Esophagus squamous epithelium (tissue), 5 donors: ENCODE data around the gene IL23A. TPM values are rescaled to one million over a fixed set of nuclear protein-coding genes. Genes with fewer than 3 reads are reported as not detected.

Experiments used
- DNase-seq: peaks from one replicate; lab custom pipeline; 2025; lab: John Stamatoyannopoulos, UW
- H3K27ac ChIP-seq, 4 donors: fragments of 200-600 bp; sonication (generic); one replicate each; pipeline ENCODE4 v1.5.1; 2016 to 2019; ENCODE audit warnings: mild to moderate bottlenecking in 1 of 4
- H3K27me3 ChIP-seq, 4 donors: fragments of 200-600 bp; sonication (generic); 1 replicate in 3 of 4; 2 replicates in 1 of 4; pipeline versions ENCODE4 v1.5.1 to v1.6.0; 2017 to 2021; ENCODE audit warnings: antibody characterized with exemption in 1 of 4
- H3K36me3 ChIP-seq, 3 donors: fragments of 200-600 bp; sonication (generic); one replicate each; pipeline ENCODE4 v1.5.1; 2016 to 2019
- H3K4me1 ChIP-seq, 3 donors: fragments of 200-600 bp; sonication (generic); one replicate each; pipeline ENCODE4 v1.5.1; 2017 to 2019
- H3K4me3 ChIP-seq, 4 donors: fragments of 200-600 bp; sonication (generic); 1 replicate in 3 of 4; 2 replicates in 1 of 4; pipeline ENCODE4 v1.5.1; 2016 to 2019; ENCODE audit warnings: mild to moderate bottlenecking in 2 of 4, moderate library complexity in 1 of 4
- H3K9me3 ChIP-seq, 3 donors: fragments of 200-600 bp; sonication (generic); one replicate each; pipeline ENCODE4 v1.5.1; 2016 to 2019
- CTCF ChIP-seq, 6 experiments: fragments of 450-650 bp in 4 of 6; fragments of 200-600 bp in 2 of 6; sonication (generic) in 2 of 6; IDR thresholded peaks; one replicate each; pipeline ENCODE4 v1.5.1; 2016 to 2019; ENCODE audit warnings: antibody characterized with exemption in 6 of 6, mild to moderate bottlenecking in 4 of 6, moderate library complexity in 4 of 6
- POLR2A ChIP-seq, 4 donors: fragments of 450-650 bp; IDR thresholded peaks; one replicate each; pipeline ENCODE4 v1.6.1; 2017; ENCODE audit warnings: antibody characterized with exemption in 4 of 4, mild to moderate bottlenecking in 4 of 4, moderate library complexity in 3 of 4
- WGBS, 2 donors: methylation state at CpG; one replicate each; pipeline ENCODE4 v1.1.5; 2018; 5-methylcytosine and 5-hydroxymethylcytosine counted together
- intact Hi-C: fragments of 100-400 bp; cut with DNase I; formaldehyde crosslinking; loops from one replicate; pipeline ENCODE4 v1.15.0; 2022
- small RNA-seq, 4 donors: library from RNA; depleted of rRNA; stranded (forward); fragments of <200 nt; gene quantifications; one replicate each; pipeline ENCODE3, GENCODE V24; 2016
- total RNA-seq, 4 donors: library from RNA; depleted of rRNA; stranded (reverse); fragments of >200 nt; gene quantifications; one replicate each; pipeline ENCODE4 v1.1.0, GENCODE V29; 2016
- donor health status: DM: yes; HTN: yes; CAD: no.

The IL23A gene
- total RNA-seq, 4 donors from 2014 or later, result 2.6 to 28.6 (median 2.8) TPM; not detected in 1

- WGBS, 2 donors, result 14 to 30% methylated on average over 1 of the region's 1 CpG
- Histone ChIP-seq H3K27me3 (no peaks in the 10 kb centered on the region), H3K36me3 (no peaks in the 10 kb centered on the region), H3K27ac (no peak overlapping the region), H3K4me1 (no peaks in the 10 kb centered on the region), H3K9me3 (no peaks in the 10 kb centered on the region), H3K4me3 (no peak overlapping the region)
- DNase-seq, result no peak
- TF ChIP-seq POLR2A (IDR thresholded peaks at IDR 0.05) (no peak), CTCF (IDR thresholded peaks at IDR 0.05) (no peak)
- intact Hi-C loops, result no loop called here
These were observed 39.3 kb downstream of the IL23A start for GRCh38 chr12:56377989-56378316.

GRCh38 chr12:56382611-56383010 lies 43.9 kb downstream of the IL23A start:
- Histone ChIP-seq H3K27me3 (no peaks in the 10 kb centered on the region), H3K27ac (no peak overlapping the region), H3K4me3 (no peak overlapping the region), H3K4me1 (no peaks in the 10 kb centered on the region), H3K36me3 (no peaks in the 10 kb centered on the region), H3K9me3 (no peaks in the 10 kb centered on the region)
- DNase-seq, result no peak
- intact Hi-C loops, result no loop called here
- TF ChIP-seq CTCF (IDR thresholded peaks at IDR 0.05) (no peak), POLR2A (IDR thresholded peaks at IDR 0.05) (no peak)
- WGBS, 2 donors, result 92% methylated on average over 15 to 16 of the region's 16 CpGs

- WGBS, 2 donors, result 80 to 100% methylated on average over 1 of the region's 1 CpG
- DNase-seq, result no peak
- H3K36me3 ChIP-seq, result no peaks in the 10 kb centered on the region
- intact Hi-C loops, result no loop called here
- H3K4me3 ChIP-seq, result no peak overlapping the region
- no peaks in the 10 kb centered on the region for H3K9me3 ChIP-seq
- no peaks in the 10 kb centered on the region for H3K4me1 ChIP-seq
- no peak overlapping the region for H3K27ac ChIP-seq
- no peaks in the 10 kb centered on the region for H3K27me3 ChIP-seq
- TF ChIP-seq POLR2A (IDR thresholded peaks at IDR 0.05) (no peak), CTCF (IDR thresholded peaks at IDR 0.05) (no peak)
These were observed 47.2 kb downstream of the IL23A start for GRCh38 chr12:56385873-56386272.

- no peak for TF ChIP-seq CTCF (IDR thresholded peaks at IDR 0.05)
- no peak for TF ChIP-seq POLR2A (IDR thresholded peaks at IDR 0.05)
- no peak overlapping the region for H3K27ac ChIP-seq
- intact Hi-C loops, result no loop called here
- H3K27me3 ChIP-seq, result no peaks in the 10 kb centered on the region
- H3K4me3 ChIP-seq, result no peak overlapping the region
- no peaks in the 10 kb centered on the region for H3K9me3 ChIP-seq
- WGBS, 2 donors, result 44 to 53% methylated on average over 7 of the region's 7 CpGs
- H3K4me1 ChIP-seq, result no peaks in the 10 kb centered on the region
- DNase-seq, result no peak
- no peaks in the 10 kb centered on the region for H3K36me3 ChIP-seq
These were observed 48.6 kb downstream of the IL23A start for GRCh38 chr12:56387152-56387736.

- TF ChIP-seq CTCF (IDR thresholded peaks at IDR 0.05) (no peak), POLR2A (IDR thresholded peaks at IDR 0.05) (no peak)
- intact Hi-C loops, result no loop called here
These were observed 50.7 kb downstream of the IL23A start for GRCh38 chr12:56389412-56389811.

More at GRCh38 chr12:56389412-56389811, 50.7 kb downstream of the IL23A start:
- H3K36me3 ChIP-seq, result no peaks in the 10 kb centered on the region
- H3K27ac ChIP-seq, result no peak overlapping the region
- H3K9me3 ChIP-seq, result no peaks in the 10 kb centered on the region
- no peak for DNase-seq
- H3K4me3 ChIP-seq, result no peak overlapping the region
- H3K27me3 ChIP-seq, result no peaks in the 10 kb centered on the region
- 72 to 73% methylated on average over 5 of the region's 5 CpGs for WGBS, 2 donors
- no peaks in the 10 kb centered on the region for H3K4me1 ChIP-seq

Small RNA genes within 50 kb of the gene (small RNA-seq; reads per million reads assigned to genes)
- gene RNU7-40P, result 0 reads per million in 4 donors

Other genes starting within 250 kb of the IL23A start
- 100 to 1,000 TPM in 3 of 4 donors, 10 to 100 TPM in 1; 89.3 to 206 (median 176) TPM for gene PA2G4, start 234.3 kb upstream of the IL23A start, total RNA-seq
- 1,000 to 10,000 TPM in 3 of 4 donors, 100 to 1,000 TPM in 1; 966 to 4,641 (median 3,066) TPM for gene RPL41, start 222.3 kb upstream of the IL23A start, total RNA-seq
- gene ZC3H10, start 220.6 kb upstream of the IL23A start, total RNA-seq, result 1 to 10 TPM; 1.5 to 3.8 (median 2.3) TPM
- 10 to 100 TPM; 42.6 to 70.8 (median 62.5) TPM for gene ESYT1, start 210.6 kb upstream of the IL23A start, total RNA-seq
- 10 to 100 TPM; 26.3 to 51.0 (median 37.8) TPM for gene MYL6B, start 186.3 kb upstream of the IL23A start, total RNA-seq
- 1,000 to 10,000 TPM; 1,011 to 2,279 (median 1,490) TPM for gene MYL6, start 180.5 kb upstream of the IL23A start, total RNA-seq
- gene SMARCC2, start 149.4 kb upstream of the IL23A start, total RNA-seq, result 10 to 100 TPM; 31.7 to 64.9 (median 46.1) TPM
- gene RNF41, start 117.0 kb upstream of the IL23A start, total RNA-seq, result 10 to 100 TPM; 21.1 to 42.5 (median 28.6) TPM
- 10 to 100 TPM; 17.2 to 31.0 (median 21.6) TPM for gene NABP2, start 114.5 kb upstream of the IL23A start, total RNA-seq
- gene SLC39A5, start 108.8 kb upstream of the IL23A start, total RNA-seq, result 1 to 10 TPM in 1 of 4 donors, not detected in 3; 1.1 TPM
- gene ANKRD52, start 80.5 kb upstream of the IL23A start, total RNA-seq, result 10 to 100 TPM in 3 of 4 donors, 1 to 10 TPM in 1; 9.2 to 15.8 (median 13.9) TPM
- gene COQ10A, start 71.9 kb upstream of the IL23A start, total RNA-seq, result 1 to 10 TPM; 1.6 to 9.5 (median 4.1) TPM
- 100 to 1,000 TPM; 126 to 175 (median 133) TPM for gene CS, start 38.6 kb upstream of the IL23A start, total RNA-seq
- 10 to 100 TPM; 37.2 to 66.6 (median 55.3) TPM for gene CNPY2, start 22.9 kb upstream of the IL23A start, total RNA-seq
- 10 to 100 TPM; 10.2 to 35.9 (median 14.9) TPM for gene PAN2, start 4.9 kb upstream of the IL23A start, total RNA-seq
- gene STAT2, start 21.2 kb downstream of the IL23A start, total RNA-seq, result 10 to 100 TPM; 54.3 to 83.7 (median 62.4) TPM
- not detected for gene APOF, start 24.0 kb downstream of the IL23A start, total RNA-seq
- 10 to 100 TPM in 2 of 4 donors, 1 to 10 TPM in 2; 6.9 to 16.4 (median 11.4) TPM for gene TIMELESS, start 110.5 kb downstream of the IL23A start, total RNA-seq
- under 1 TPM in 1 of 4 donors, not detected in 3; 0.09 TPM for gene MIP, start 115.8 kb downstream of the IL23A start, total RNA-seq
- 1 to 10 TPM; 2.3 to 3.6 (median 2.9) TPM for gene SPRYD4, start 129.7 kb downstream of the IL23A start, total RNA-seq
- gene GLS2, start 149.3 kb downstream of the IL23A start, total RNA-seq, result 10 to 100 TPM in 1 of 4 donors, 1 to 10 TPM in 3; 4.9 to 10.5 (median 7.8) TPM
- gene RBMS2, start 182.9 kb downstream of the IL23A start, total RNA-seq, result 10 to 100 TPM in 1 of 4 donors, 1 to 10 TPM in 3; 4.0 to 16.8 (median 6.8) TPM